IPS DF 6.9 (cell line): ENCODE data around the gene SPINK14.

Experiments used
- DNase-seq: peaks from one replicate; pipeline ENCODE4 v3.0.0-alpha.2; 2013; ENCODE audit warnings: low read depth, low spot score
- H3K27ac ChIP-seq: one replicate; pipeline ENCODE4 v1.5.1; 2013; ENCODE audit warnings: low read length, control low read depth
- H3K27me3 ChIP-seq: 2 replicates; pipeline ENCODE4 v1.6.1; 2013; ENCODE audit warnings: mild to moderate bottlenecking, low read length; ENCODE audit not compliant: control insufficient read depth, insufficient read depth
- H3K36me3 ChIP-seq: 2 replicates; pipeline ENCODE4 v1.6.1; 2013; ENCODE audit warnings: low read length; ENCODE audit not compliant: control insufficient read depth, insufficient read depth
- H3K4me1 ChIP-seq: 2 replicates; pipeline ENCODE4 v1.6.1; 2013; ENCODE audit warnings: low read length; ENCODE audit not compliant: control insufficient read depth, insufficient read depth
- H3K4me3 ChIP-seq: 2 replicates; pipeline ENCODE4 v1.5.1; 2013; ENCODE audit warnings: mild to moderate bottlenecking, low read length
- H3K9me3 ChIP-seq: 2 replicates; pipeline ENCODE4 v1.6.1; 2013; ENCODE audit warnings: low read length, inconsistent platforms; ENCODE audit not compliant: control insufficient read depth, insufficient read depth
- WGBS: extraction: QIAGEN DNeasy Blood & Tissue Kit; methylation state at CpG from one replicate; pipeline ENCODE4 v1.1.7; 2013; ENCODE audit warnings: mixed read lengths, missing lambda C conversion rate; ENCODE audit not compliant: insufficient read length, insufficient coverage; 5-methylcytosine and 5-hydroxymethylcytosine counted together

Gene SPINK14

DNA sequence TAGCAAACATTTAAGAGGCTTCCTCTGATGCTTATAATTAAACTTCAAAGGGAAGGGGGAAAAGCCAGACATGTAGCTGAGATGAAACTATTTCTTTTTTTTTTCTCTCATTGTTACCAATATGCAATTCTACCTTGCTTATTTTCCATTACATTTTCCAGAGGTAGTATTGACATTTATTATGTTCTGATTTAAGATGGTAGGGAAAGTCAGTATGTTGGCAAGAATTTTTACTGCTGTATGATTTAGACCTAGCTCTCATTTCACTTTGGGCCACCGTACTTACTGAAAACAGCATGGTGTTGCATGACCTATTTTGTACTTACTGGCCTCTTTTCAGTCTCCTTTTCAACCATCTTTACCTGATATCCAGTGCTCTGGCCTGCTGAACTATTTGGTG is 24.9 kb downstream of the SPINK14 start:
- Histone ChIP-seq H3K4me1 (no peaks in the 10 kb centered on the region), H3K27ac (no peak overlapping the region), H3K4me3 (no peak overlapping the region), H3K9me3 (no peaks in the 10 kb centered on the region), H3K36me3 (no peaks in the 10 kb centered on the region), H3K27me3 (no peaks in the 10 kb centered on the region)
- DNase-seq = no peak
- no CpG with 5 or more reads among the region's 1 CpG for WGBS

DNA sequence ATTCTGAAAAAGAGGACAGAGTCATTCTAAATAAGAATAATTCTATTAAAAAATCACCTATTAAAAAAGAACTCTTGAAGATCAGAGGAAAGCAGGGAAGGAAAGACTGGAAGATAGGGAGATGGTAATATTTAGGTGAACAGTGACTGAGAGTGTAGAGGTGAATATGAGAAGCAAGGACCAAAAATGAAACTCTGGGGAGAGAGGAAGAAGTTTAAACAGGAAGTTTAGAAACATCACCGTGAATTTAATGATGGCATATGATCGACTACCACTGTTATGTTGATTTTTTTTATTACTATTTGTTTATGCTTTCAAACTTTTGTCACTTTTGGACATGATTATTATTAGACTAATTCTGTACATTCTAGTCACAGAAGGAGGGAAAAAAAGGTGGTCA is 32.8 kb downstream of the SPINK14 start:
- no CpG with 5 or more reads among the region's 2 CpGs for WGBS
- H3K4me3 ChIP-seq = no peak overlapping the region
- DNase-seq = no peak
- no peaks in the 10 kb centered on the region for H3K9me3 ChIP-seq
- no peaks in the 10 kb centered on the region for H3K36me3 ChIP-seq
- no peaks in the 10 kb centered on the region for H3K27me3 ChIP-seq
- no peak overlapping the region for H3K27ac ChIP-seq
- H3K4me1 ChIP-seq = no peaks in the 10 kb centered on the region

DNA sequence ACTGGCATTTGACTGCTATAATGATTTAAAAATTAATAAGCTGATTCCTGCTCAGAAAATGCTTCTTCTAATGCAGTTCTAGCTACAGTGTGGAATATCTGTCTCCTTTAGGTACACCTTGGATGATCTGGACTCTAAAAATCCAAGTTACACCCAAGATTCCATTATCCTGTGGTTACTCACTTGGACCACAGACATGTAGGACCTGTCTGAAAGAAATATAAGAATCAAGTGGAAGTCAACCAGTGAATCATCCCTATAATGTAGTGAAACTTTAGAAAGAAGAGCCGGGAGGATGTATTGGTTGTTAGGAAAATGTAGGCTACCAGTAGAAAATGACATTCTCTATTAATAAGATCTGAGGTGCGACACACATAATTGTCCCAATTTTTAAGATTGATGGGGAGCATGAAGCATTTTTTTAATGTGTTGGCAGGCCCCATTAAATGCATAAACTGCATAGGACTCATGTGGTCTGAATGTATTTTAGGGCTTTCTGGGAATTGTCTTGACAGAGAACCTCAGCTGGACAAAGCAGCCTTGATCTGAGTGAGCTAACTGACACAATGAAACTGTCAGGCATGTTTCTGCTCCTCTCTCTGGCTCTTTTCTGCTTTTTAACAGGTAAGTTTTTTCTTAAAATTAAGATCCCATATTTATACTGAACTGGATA is 34.3 kb downstream of the SPINK14 start, which contains the start of gene SPINK6:
TSS of gene SPINK6 (plus strand) at position 512 of the 673 bp plus-strand sequence. CDS start at position 567, 55 bp downstream.
- WGBS = no CpG with 5 or more reads among the region's 2 CpGs
- no peaks in the 10 kb centered on the region for H3K36me3 ChIP-seq
- H3K4me3 ChIP-seq = no peak within 1 kb of the TSS
- no peaks in the 10 kb centered on the region for H3K9me3 ChIP-seq
- no peaks in the 10 kb centered on the region for H3K4me1 ChIP-seq
- no peaks in the 10 kb centered on the region for H3K27me3 ChIP-seq
- no peak for DNase-seq
- no peak within 1 kb of the TSS for H3K27ac ChIP-seq

DNA sequence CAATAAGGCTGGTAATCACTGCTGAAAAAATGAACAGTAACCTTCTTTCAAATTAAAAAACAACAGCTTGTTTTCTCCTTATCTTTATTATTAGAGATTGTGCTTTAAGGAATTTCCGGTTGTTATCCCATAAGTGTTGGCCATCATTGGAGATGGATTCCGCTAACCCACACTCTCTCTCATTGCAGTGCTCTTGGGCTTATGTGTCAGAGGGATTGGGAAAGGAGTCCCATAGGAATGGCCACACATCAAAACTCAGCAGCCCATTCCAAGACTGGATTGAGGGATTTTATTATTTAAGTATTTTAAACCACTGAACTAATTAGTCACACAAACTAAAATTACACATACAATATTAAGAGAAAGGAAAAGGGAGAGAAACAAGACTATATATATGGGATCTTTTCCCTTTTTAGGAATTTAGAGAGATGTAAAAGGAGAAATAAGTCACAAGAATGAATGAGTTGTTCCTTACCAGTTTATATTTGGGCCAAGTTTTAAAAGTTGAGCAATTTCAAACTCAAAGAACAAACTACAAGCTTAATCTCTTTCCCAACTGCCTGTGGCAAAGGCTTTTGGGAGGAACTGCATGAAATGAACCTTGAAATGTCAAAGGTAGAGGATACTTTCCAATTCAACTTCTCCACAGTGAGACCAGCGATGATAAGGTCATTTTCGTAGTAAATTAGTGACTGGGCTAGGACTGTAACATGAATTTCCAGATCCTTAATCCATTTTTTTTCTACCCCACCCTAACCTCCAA is 36.9 kb downstream of the SPINK14 start:
- Histone ChIP-seq H3K27me3 (no peaks in the 10 kb centered on the region), H3K36me3 (no peaks in the 10 kb centered on the region), H3K4me3 (no peak overlapping the region), H3K27ac (no peak overlapping the region), H3K4me1 (no peaks in the 10 kb centered on the region), H3K9me3 (no peaks in the 10 kb centered on the region)
- DNase-seq = no peak
- WGBS = no CpG with 5 or more reads among the region's 4 CpGs

DNA sequence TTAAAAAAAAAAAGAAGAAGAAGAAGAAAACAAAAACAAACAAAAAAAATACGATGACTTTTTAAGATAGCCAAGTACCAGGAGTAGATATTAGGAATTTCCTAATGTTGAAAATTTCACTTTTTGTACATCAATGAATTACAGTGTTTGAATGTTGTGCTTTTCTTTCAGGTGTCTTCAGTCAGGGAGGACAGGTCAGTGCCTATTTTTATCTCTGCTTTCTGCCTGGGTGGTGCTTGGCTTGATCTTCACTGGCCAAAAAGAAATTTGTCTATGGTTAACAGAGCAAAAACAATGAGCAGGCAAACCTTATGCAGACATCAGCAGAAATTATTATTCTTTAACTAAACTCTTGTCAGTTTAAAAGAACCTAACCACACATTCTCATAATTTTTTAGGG is 37.5 kb downstream of the SPINK14 start:
- Histone ChIP-seq H3K36me3 (no peaks in the 10 kb centered on the region), H3K4me1 (no peaks in the 10 kb centered on the region), H3K27ac (no peak overlapping the region), H3K4me3 (no peak overlapping the region), H3K27me3 (no peaks in the 10 kb centered on the region), H3K9me3 (no peaks in the 10 kb centered on the region)
- DNase-seq = no peak
- no CpG with 5 or more reads among the region's 1 CpG for WGBS

DNA sequence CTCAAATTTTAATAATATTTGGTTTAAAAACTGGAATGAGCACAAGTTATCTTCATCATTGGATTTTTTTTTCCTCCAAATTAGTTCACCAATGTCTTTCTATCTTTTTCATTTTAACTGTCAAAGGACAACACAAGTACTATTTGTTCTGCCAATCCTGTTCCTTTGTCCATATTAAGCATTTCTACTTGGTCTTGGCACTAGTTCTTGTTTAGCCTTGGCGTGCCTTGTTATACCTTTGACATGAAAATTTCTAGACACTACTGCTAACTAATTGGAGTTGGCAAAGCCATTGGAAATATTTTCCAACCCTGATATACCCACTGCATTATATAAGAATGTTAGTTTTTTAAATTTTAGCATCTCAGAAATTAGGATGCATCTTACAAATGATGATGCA is 38.3 kb downstream of the SPINK14 start:
- Histone ChIP-seq H3K27ac (no peak overlapping the region), H3K9me3 (no peaks in the 10 kb centered on the region), H3K36me3 (no peaks in the 10 kb centered on the region), H3K27me3 (no peaks in the 10 kb centered on the region), H3K4me1 (no peaks in the 10 kb centered on the region), H3K4me3 (no peak overlapping the region)
- WGBS = no CpG with 5 or more reads among the region's 1 CpG
- no peak for DNase-seq

DNA sequence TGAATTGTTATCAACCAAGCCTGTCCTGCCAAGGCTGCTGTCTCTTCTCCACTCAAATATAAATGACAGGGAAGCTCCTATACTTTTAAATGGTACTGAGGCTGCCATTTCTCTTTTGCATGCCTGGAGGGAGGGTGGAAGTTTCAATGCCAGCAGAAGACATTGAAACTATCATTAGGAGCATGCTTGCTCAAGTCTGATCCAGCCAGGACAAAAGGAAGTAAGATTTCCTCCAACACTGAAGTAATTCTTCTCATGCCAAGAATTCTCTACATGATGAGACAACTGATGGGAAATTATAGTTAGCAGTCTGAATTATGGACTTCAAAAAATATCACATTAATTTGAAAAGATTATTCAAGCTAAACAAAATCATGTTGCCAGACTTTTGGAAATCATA is 39.9 kb downstream of the SPINK14 start:
- Histone ChIP-seq H3K36me3 (no peaks in the 10 kb centered on the region), H3K9me3 (no peaks in the 10 kb centered on the region), H3K27me3 (no peaks in the 10 kb centered on the region), H3K4me1 (no peaks in the 10 kb centered on the region), H3K27ac (no peak overlapping the region), H3K4me3 (no peak overlapping the region)
- no peak for DNase-seq

DNA sequence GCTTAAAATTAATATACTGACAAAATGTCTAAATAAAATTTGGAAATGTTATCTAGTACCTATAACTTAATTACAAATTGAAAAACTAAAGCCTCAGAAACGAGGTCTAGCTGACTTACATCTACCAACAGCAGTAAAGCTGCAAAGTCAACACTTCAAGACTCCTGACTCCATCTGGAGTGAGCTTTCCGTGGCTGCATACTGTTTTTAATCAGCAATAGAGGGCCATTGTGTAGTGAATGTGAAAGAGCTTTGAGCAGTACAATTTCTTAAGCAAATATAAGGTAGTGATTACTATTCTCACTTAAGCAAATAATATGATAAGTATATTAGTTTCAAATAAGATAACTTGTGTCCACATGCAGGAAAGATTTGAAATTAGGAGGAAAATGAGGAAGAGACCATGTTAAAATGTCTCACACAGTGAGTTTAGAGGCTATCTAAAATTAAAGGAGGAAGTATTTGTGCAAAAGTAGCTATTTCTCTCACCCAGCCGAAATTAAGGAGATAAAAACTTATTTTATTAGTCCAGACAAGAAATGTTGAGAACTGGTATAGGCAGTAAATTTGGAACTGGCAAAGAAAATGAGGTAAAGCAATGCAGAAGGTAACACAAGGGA is 40.9 kb downstream of the SPINK14 start:
- H3K27me3 ChIP-seq = no peaks in the 10 kb centered on the region
- no CpG with 5 or more reads among the region's 3 CpGs for WGBS
- no peaks in the 10 kb centered on the region for H3K9me3 ChIP-seq
- H3K4me1 ChIP-seq = no peaks in the 10 kb centered on the region
- no peak overlapping the region for H3K4me3 ChIP-seq
- H3K36me3 ChIP-seq = no peaks in the 10 kb centered on the region
- no peak for DNase-seq
- H3K27ac ChIP-seq = no peak overlapping the region

DNA sequence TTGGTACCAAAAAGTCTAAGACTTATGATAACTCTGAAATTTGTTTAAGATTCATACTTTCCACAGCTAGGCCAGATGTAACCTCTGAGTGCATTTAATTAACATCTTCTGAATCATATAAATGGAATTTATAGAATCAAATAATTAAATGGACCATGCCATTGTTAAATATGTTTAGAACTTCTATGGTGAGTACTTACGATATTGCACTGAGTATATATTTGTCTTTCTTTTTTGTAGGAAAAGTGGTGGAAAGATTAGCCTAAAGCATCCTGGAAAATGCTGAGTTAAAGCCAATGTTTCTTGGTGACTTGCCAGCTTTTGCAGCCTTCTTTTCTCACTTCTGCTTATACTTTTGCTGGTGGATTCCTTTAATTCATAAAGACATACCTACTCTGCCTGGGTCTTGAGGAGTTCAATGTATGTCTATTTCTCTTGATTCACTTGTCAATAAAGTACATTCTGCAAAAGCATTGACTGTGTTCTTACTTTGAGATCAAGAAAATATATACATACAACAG is 46.4 kb downstream of the SPINK14 start:
- no peaks in the 10 kb centered on the region for H3K27me3 ChIP-seq
- no peak overlapping the region for H3K27ac ChIP-seq
- no peak overlapping the region for H3K4me3 ChIP-seq
- no peaks in the 10 kb centered on the region for H3K4me1 ChIP-seq
- WGBS = no CpG with 5 or more reads among the region's 1 CpG
- DNase-seq = no peak
- no peaks in the 10 kb centered on the region for H3K9me3 ChIP-seq
- no peaks in the 10 kb centered on the region for H3K36me3 ChIP-seq

DNA sequence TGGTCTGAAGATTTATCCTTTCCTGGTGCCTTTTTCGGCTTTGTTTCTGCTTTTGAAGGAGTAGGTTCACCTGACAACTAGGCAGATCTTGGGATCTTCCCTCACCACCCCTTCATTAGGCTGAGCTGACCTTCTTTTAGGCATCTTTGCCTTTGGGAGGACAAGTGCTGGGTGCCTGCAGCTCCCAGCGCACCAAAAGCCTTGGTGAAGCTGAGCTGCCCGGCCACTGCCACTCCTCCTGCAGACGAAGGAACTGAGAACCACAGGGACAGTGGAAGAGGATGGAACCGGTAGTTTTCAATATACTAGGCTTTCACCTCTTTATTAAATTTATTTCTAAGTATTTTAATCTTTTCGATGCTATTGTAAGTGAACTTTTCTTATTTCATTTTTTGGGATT is 53.2 kb downstream of the SPINK14 start:
- Histone ChIP-seq H3K27me3 (no peaks in the 10 kb centered on the region), H3K9me3 (no peaks in the 10 kb centered on the region), H3K36me3 (no peaks in the 10 kb centered on the region), H3K4me3 (no peak overlapping the region), H3K27ac (no peak overlapping the region), H3K4me1 (no peaks in the 10 kb centered on the region)
- WGBS = no CpG with 5 or more reads among the region's 6 CpGs
- no peak for DNase-seq
